T-helper 22 cell (primary cell): Measurements from ENCODE around the gene SLX9.
"Not testable (repeated sequence)": the region's sequence is repeated elsewhere in the genome, so short reads cannot be mapped to it uniquely, and the experiment has no call there.

ENCODE experiments used
- DNase-seq: peaks from one replicate; pipeline ENCODE4 v3.0.0-alpha.2; 2020; ENCODE audit warnings: low read depth

SLX9 gene

DNA sequence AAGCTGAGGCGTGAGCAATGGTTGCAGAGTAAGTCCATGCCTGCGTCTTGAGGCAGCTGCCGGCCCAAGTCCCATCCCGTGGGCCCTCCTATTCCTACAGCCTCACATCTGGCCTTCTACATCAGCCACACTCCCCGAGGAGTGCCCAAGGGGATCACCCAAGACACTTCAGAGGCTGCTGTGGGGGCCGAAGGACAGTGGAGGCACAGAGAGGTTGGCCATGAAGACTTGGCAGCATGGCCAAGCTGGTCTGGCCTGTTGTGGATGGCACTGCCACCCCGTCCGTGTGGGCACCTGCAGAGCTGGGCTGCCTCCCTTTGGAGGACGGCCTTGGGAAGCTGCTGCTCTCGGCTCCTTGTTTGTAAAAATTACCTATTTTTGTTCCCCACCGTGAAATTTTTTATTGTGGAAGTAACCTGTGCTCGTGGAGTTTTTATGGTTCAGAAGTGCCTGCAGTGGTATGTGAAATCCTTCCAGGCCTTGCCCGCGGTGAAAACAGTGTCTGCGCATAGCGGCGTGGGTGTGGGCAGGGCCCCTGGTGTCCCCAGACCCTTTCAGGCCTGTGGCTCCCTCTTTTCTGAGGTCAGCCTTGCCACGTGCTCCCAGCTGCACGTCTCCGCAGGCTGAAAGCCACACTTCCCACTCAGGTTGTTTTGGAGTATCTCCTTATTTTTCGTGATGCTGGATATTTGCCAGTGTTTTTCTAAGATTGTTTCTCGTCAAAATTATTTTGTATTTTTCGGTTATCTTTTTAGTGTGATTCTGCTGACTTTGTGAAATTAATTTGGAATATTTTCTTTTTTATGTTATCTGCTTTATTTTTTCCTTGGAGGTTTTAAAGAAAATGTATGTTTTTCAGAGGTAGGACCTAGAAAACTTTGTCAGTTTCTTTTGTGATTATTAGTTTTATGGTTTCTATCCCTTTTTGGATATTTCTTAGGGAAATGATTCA, 20.6 kb downstream of the SLX9 start:
- DNase-seq, result no peak

DNA sequence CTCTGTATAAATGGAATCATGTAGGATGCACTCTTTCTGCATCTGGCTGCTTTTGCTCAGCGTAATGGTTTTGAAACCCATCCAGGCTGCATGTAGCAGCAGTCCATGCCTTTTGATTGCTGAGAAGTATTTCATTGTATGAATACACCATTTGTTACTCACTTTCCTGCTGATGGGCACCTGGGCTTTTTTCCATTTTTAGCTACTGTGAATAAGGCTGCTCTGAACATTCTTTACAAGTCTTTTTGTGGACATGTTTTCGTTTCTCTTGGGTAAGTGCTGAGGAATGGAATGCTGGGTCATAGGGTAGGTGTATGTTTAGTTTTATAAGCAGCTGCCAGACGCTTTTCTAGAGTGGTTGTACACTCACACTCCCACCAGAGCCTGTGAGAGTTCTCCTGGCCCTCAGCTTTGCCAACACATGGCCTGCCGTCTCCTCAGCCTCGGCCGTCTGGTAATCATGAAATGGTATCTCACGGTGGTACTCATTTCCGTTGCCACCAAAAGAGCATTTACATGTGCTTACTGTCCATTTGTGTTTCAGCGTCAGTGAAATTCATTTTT, 22.7 kb downstream of the SLX9 start:
- DNase-seq, result no peak

DNA sequence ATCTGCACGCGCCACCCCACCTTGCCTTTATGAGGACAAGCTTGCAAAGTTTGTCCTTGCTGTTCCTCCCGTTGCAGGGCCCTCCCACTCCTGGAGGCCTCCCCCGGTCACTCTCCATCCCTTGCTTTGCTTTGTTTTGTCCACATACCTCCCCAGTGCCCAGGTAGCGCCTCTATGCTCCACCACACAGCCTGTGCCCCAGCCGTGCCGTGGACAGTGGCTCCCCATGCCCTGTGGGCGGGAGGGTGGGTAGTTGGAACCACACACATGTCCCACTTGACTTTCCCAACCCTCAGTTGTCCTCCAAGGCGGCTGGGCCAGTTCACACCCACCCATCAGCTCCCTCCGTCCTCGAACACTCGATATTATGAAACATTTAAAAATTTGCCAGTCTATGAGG, 24.6 kb downstream of the SLX9 start:
- no peak for DNase-seq

DNA sequence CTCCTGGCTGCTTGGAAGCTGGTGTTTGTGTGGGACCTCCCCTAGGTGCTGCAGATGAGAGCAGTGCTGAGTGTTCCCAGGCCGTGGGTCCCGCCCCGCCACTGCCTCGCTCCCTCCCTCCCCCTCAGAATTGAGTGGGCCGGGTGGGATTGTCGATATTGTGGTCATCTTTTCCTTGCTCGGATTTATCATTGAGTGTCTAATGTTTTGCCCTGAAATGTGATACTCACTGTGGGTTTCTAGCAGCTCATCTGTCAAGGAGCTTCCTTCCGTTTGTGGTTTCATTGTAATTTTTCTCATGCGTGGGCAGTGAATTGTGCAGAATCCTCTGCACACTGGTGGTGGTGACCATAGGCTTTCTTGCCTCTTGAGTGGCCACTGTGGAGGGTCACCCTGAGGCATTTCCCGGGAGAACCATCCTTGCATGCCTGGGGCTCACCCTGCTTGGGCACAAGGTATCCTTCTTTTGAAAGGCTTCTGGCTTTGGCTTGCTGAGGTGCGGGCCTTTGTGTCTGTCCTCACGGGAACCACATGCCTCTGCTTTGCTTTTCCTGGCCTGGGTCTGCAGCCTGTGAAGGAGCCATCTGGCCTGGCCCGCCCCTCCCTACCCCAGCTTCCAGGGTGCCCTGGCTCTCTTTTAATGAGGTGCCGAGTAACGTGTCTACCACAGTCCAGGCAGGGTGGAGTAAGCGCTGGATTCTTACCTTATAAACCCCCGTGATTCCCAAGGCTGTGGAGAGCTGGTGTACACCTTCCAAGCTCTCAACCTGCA, 25.6 kb downstream of the SLX9 start:
- DNase-seq, result no peak

DNA sequence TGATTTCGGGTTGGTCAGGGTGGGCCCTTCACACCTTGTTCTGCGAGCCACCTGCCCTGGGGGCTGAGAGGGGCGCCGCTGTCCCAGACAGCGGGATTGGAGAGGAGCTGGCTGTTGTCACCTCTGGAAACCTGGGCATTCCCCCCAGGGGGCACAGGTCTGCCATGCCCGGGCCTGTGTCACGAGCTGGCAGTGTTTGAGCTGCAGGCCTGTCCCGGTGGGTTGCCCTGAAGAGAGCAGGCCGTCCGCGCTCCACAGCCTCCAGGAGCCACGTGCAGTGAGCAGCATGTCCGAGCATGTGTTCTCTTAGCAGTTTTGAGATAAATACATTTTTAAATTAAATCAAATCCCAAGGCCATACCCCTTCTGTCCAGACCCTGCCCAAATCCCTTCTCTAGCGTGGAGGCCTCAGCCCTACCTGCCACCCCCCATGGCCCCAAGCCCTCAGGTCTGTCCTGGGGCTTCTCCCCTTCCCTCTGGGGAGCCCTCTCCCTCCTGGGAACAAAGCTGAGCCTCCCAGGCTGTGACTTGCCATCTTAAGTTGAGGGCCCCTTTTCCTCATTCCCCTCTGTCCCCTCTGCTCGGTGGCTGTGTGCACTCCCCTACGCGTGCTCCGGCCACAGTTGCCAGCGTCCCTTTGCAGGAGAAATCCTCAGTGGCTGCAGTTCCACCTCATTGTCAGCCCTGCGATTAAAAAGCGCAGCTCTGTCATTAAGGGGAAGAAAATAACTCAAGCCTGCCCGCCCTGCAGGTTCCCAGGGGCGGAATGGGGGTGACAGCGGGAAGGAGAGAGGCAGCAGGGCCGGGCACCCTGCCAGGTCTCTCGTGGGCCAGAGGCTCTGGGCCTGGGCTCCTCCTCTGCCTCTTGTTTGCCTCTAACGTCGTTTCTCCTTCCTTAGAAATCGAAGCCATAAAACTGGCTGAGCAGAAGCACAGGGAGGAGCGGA, 26.6 kb downstream of the SLX9 start:
- DNase-seq, result no peak

DNA sequence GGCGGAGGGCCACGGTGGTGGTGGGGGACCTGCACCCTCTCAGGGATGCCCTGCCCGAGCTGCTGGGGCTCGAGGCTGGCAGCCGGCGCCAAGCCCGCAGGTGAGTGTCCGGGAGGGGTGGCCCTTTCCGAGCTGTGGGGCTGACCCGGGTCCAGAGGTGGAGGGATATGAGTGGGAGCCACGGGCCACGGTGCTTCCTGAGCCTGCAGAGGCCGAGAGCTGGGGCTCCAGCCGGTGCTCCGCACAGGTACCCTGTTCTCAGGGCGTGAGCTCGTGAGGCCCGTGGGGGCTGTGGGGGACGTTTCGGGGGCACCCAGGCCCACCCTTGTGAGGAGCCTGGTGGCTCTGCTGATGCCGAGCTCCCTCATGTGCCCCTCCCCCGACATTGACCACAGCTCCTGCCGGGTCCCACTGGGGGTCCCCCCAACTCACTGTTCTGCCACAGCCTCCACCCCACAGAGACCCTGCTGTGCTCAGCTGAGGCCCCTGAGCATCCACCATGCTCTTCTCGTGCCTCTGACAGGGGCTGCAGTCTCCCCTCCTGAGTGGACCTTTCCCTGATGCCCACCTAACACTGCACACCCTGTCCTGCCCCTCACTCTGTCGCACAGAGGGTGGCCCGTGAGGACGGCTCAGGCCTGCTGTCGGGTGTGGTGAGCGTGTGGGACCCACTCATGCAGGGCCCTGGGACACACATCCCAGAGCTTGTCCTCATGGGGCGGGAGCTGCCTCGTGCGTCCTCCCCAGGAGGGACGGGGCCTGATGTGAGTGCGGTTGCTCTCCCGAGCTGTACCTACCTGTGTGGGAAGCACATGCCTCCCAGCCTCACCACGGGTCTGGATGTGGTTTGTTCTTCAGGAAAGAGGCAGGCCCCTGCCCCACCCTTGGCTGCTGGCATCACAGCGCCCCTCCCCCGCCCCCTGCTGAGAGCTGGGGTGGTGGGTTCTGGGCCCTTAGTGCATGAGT, 27.5 kb downstream of the SLX9 start:
- DNase-seq, result no peak

DNA sequence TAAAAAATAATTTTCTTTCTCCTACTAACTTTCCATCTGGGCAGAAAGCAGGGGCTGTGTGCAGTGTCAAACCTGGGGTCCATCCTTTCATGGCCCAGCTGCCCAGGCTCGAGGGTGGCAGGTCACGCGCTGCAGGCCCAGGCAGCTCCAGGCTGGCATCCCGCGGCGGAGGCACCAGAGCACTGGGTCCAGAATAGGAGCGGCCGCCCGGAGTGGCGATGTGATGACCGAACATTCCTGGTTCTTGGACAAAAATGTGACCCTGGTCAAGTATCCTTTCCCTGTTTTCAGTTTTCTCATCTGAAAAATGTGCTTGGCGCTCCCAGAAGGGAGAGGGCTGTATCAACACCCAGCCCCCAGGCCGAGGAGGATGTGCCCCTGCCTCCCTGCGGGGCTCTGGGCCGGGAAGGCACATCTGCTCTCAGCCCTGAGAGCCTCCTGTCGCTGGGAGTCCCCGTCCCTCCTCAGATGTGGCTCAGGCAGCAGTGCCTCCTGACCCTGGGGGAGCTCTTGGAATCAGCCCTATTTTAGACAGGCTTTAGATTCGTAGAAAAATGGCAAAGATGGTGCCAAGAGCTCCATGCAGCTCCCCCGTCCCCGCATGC, 29.3 kb downstream of the SLX9 start:
- DNase-seq, result no peak

DNA sequence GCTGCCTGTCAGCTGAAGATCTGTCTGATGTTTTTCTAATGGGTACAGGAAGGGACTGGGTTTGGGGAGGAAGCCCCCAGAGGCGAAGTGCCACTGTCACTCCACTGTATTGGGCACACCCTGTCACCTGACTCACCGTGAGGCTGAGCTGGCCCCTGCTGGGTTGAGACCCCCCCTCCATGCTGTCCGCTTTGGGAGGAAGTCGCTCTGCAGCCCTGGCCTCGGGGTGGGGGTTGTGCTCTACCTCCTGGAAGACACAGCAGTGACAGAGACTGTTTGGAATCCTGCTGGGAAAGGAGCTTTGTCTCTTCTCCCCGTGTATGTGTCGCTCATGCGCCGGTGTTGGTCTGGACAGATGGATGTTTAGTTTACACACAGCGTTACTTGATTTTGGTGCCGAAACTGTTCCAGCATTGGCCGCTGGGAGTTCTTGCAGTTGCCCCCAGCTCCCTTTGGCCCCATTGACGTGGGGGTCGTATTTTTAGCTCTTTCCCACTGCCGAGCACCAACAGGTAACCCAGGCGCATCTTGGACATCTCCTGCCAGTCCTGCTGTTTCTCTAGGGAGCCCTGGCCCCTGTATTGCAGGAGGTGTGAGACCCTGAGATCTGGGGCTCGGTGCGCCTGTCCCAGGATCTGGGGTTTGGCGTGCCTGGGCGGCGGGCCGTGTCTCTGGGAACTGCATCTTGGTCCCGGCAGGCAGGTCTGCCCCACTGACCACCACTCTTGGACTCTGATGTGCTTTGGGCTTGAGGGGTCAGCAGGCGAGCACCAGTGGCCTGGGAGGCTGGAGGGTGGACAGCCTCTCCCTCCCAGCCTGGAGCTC, 30.3 kb downstream of the SLX9 start:
- no peak for DNase-seq

DNA sequence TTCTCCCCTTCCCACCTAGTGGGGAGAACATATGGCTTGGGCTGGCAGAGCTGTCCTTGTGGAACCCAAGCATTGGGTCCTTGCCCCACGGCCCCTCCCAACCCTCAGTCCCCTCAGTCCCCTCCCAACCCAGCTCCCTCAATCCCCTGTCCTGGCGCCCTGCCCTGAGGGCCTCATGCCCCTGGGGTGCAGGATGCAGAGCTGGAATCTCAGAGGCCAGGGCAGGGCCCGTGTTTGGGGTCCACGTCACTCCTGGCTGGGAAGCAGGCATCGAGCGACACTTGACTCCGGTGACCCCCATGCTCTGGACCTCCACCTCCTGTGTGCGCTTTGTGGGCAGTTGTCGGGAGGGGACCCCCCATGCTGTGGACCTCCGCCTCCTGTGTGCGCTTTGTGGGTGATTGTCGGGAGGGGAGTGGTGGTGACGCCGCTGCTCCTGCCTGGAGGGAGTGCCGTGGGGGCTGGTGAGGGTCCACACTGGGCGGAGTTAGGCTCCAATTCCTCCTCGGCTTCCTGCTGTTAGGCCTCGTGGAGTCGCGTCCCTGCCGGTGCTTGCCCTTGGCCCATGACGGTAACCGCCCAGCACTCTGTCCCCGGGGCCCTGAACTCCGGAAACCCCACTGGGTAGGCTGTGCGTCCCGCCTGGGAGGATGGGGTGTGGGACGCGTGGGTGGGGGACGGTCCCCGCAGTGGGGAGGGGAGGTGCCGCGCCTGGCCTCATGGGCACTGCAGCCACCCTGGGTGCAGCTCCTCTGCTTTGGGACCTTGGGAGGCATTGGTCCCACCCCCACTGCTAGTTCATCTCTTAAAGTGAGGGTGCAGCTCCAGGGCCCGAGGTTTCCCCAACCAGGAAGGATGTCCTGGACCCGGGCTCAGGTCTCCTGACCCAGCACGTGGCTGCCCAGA, 31.2 kb downstream of the SLX9 start:
- no peak for DNase-seq

DNA sequence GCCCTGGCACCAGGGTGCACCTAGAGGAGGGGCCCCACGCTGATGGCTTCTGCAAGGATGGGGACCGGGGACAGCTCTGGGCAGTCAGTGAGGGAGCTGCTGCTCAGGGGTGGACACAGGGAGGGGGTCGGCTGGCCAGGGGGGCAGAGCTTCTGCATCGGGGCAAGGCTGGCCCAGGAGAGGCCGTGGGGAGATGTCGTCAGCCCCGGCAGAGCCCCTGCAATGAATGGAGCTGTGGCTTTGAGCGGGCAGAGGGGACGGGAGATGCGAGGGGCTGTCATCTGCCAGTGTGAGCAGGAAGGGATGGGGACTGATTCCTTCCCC, 31.8 kb downstream of the SLX9 start:
- DNase-seq, result no peak

DNA sequence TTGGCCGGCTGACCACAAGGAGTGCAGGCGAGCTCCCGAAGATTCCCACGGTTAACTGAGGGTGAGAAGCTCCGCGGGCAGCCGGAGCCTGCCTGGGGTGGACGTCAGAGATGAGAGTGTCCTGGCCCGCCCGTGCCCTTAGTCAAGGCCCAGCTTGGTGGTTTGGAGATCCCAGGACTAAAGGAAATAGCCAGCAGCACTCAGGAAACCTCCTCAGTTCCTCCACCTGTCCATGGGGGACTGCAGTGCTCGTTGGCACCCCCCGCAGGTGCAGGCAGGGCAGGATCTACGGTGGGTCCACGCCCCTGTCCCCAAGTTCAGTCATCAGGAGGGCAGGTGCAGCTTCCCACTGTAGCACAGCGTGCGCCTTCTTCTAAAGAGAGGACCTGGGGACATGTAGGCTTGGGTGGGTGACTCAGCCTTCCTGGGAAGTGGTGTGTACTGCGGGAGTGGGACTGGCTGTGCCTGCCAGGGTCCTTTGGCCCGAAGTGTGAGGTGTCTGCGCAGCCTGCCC, 32.5 kb downstream of the SLX9 start:
- DNase-seq, result no peak

DNA sequence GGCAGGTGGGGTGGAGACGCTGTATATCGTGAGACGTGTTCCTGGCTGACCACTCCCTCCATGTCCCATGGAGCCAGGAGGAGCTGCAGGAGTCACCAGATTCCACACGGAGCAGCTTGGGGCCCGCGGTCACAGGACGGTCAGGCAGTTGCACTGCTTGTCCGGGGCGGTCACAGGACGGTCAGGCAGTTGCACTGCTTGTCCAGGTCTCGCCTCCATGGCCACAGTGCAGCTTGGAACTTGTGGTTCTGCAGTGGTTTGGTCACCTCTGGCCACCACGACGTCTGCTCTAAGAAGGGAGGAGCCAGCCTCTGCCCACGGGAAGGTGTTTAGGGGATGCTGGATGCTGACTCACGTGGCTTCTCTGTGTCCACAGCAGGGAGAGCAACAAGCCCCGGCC, 33.0 kb downstream of the SLX9 start:
- DNase-seq, result no peak

DNA sequence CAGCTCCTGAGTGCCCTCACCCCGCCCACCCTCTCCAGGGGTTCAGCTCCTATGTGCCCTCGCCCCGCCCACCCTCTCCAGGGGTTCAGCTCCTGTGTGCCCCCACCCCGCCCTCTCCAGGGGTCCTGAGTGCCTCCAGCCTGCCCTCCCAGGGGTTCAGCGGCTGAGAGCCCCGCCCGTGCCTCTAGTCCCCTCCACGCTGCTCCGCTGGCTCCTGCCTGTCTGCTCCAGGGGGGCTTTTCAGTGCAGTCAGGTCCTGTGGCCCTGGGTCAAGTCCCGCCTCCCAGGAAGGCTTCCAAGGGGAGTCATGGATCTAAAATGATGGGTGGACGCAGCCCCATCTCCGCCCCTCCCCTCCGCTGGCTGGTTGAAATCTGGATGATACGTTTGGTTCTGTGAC, 33.8 kb downstream of the SLX9 start:
- no peak for DNase-seq

DNA sequence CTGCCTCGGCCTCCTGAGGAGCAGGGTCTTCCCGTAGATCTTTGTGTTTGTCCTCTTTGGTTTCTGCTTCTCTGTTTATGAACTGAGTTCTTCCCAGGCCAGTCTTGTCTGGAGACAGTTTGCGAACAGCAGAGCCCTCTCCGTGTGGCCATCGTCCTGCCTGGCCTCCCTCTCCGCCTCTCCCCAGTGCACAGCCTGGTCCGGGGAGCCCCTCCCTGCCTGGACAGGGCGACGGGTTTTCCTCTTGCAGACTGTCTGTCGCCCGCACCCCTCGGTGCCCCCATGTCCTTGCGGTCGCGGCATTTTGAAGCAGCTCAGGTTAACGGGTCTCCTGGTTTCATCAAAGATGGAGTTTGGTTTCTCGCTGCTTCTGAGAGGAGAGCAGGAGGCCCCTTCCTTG, 34.8 kb downstream of the SLX9 start:
- no peak for DNase-seq

DNA sequence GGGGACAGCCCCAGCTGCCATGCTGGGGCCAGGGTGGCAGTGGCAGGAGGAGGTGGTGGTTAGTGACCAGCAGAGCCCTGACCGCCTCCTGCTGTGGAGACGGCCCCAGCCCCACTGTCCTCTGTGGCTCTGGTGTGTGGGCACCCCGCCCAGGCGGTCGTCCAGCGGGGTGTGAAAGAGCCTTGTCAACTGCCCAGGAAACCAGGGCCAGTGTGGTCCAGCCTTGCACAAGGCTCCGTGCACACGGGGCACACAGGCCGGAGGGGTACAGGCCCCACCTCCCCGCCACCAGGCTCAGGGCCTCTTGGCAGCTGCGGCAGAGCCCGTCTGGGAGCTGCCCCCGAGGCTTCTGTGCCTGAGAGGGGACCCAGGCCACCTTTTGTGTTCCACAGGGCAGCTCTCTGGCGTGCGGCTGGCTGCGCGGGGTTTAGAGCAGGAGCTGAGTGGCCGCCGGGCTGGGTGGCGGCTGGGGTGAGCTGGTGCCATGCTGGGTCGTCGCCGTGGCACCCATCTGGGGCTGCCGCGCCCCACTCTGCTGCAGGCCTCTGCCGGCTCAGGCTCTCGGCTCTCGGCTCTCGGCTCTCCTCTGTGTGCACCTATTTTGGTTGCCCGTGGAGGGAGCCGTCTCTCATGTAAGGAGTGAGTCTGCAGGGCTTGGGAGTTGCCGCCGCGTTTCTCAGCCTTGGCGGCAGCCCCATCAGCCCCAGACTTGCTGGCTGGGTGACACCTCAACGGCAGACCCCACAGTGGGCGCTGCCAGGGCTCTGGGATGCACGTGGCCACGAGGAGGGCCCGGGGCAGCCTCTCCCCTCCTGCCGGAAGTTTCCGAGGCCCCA, 36.1 kb downstream of the SLX9 start:
- no peak for DNase-seq

DNA sequence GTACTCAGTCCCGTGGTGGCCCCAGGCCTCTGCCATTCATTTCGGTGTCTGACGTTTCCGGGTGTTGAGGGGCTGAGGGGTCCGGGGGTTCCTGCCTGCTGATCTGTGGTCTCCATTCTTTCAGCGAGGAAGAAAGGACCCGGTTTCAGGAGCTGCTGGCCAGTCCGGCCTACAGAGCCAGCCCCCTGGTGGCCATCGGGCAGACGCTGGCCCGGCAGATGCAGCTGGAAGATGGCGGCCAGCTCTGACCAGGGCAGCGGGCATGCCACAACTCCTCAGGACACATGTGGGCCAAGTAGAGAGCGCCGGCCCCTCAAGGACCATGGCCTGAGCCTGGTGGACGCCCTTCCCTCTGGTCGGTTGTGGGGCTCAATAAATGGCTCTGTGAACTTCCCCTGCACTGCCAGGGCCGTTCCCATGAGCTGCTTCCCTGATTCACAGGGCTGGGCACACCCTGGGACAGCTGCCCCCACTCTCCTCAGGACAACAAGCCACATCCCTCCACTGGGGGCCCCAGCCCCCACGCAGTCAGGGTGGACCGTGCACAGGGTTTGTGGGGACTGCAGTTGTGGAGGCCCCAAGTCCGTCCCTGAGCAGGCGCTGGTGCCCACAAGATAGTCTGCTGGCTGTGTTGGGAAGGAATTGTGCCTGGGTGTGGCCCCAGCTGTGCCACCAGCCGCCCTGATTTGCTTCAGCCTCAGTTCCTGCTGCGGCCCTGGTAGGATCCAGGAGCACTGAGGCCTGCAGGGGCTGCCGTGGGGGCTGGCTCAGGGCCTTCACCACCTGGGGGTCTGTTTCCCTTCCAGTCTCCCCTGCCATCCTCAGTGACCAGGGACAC, 36.9 kb downstream of the SLX9 start:
- not testable (repeated sequence) for DNase-seq
